Activated naive CD8-positive, alpha-beta T cell treated with anti-CD3 and anti-CD28 coated beads, Interleukin-2, amount 10 ng/mL, durations not matched to agents 7 days and 5 days (primary cell): ENCODE measurements around the gene ADAMTS7. TPM values are rescaled to one million over a fixed set of nuclear protein-coding genes. Genes with fewer than 3 reads are reported as not detected.
A peak's percentile ranks its signal among the peaks of the same experiment; 100 is the strongest.
"Not testable (repeated sequence)": the region's sequence is repeated elsewhere in the genome, so short reads cannot be mapped to it uniquely, and the experiment has no call there.

Experiments
- ATAC-seq: fragments of 150-1000 bp; cut with Tn5 transposase; one replicate; pipeline ENCODE4 v1.10.0; 2021; ENCODE audit warnings: low read depth, moderate library complexity
- POLR2A ChIA-PET: fragments of 350-600 bp; sonication (Branson Sonifier 250); formaldehyde crosslinking; loops from one replicate; lab custom pipeline; 2021; ENCODE audit warnings: antibody characterized with exemption; lab: Charles Lee
- DNase-seq: peaks from one replicate; pipeline ENCODE4 v3.0.0; 2021
- H3K27ac Mint-ChIP-seq: one replicate; pipeline ENCODE4 v1.8.0; 2022; ENCODE audit warnings: mild to moderate bottlenecking, mixed read lengths
- H3K27me3 Mint-ChIP-seq: one replicate; pipeline ENCODE4 v1.8.0; 2022; ENCODE audit warnings: mild to moderate bottlenecking, moderate library complexity, mixed read lengths
- H3K36me3 Mint-ChIP-seq: one replicate; pipeline ENCODE4 v1.8.0; 2021; ENCODE audit warnings: mild to moderate bottlenecking, mixed read lengths
- H3K4me1 Mint-ChIP-seq: one replicate; pipeline ENCODE4 v1.8.0; 2021; ENCODE audit warnings: mixed read lengths
- H3K4me3 Mint-ChIP-seq: one replicate; pipeline ENCODE4 v1.8.0; 2022; ENCODE audit warnings: mild to moderate bottlenecking, moderate library complexity, mixed read lengths
- H3K9me3 Mint-ChIP-seq: one replicate; pipeline ENCODE4 v1.8.0; 2021; ENCODE audit warnings: mixed read lengths
- total RNA-seq, 2 experiments: library from RNA; stranded (reverse); gene quantifications; one replicate each; pipeline ENCODE4 v1.2.3, GENCODE V29; 2021

ADAMTS7 gene
- total RNA-seq, 2 experiments from 2014 or later = 0.14 TPM; not detected in 1

- H3K36me3 Mint-ChIP-seq = no peaks in the 10 kb centered on the region
- ATAC-seq = peak; percentile 42
- H3K27ac Mint-ChIP-seq = no peak overlapping the region
- H3K9me3 Mint-ChIP-seq = no peaks in the 10 kb centered on the region
- DNase-seq = no peak
- H3K4me3 Mint-ChIP-seq = no peak overlapping the region
- peaks cover 4% of the 10 kb centered on the region for H3K4me1 Mint-ChIP-seq
- POLR2A ChIA-PET = no interaction called here
- no peaks in the 10 kb centered on the region for H3K27me3 Mint-ChIP-seq
These were observed 21.2 kb downstream of the ADAMTS7 start for GRCh38 chr15:78790027-78790426.

GRCh38 chr15:78789615-78790014 lies 21.6 kb downstream of the ADAMTS7 start:
- POLR2A ChIA-PET = no interaction called here
- Mint-ChIP-seq H3K36me3 (no peaks in the 10 kb centered on the region), H3K27me3 (peaks cover 4% of the 10 kb centered on the region), H3K4me3 (no peak overlapping the region), H3K27ac (no peak overlapping the region), H3K4me1 (peaks cover 4% of the 10 kb centered on the region), H3K9me3 (no peaks in the 10 kb centered on the region)
- ATAC-seq (no peak), DNase-seq (no peak)

GRCh38 chr15:78788016-78788660 lies 23.1 kb downstream of the ADAMTS7 start:
- ATAC-seq = no peak
- DNase-seq = no peak
- peaks cover 9% of the 10 kb centered on the region for H3K27me3 Mint-ChIP-seq
- no peak overlapping the region for H3K4me3 Mint-ChIP-seq
- POLR2A ChIA-PET = no interaction called here
- H3K36me3 Mint-ChIP-seq = no peaks in the 10 kb centered on the region
- no peak overlapping the region for H3K27ac Mint-ChIP-seq
- peaks cover 4% of the 10 kb centered on the region for H3K4me1 Mint-ChIP-seq
- H3K9me3 Mint-ChIP-seq = no peaks in the 10 kb centered on the region

GRCh38 chr15:78782402-78782801 lies 28.9 kb downstream of the ADAMTS7 start:
- H3K9me3 Mint-ChIP-seq, DNase-seq, H3K4me1 Mint-ChIP-seq, ATAC-seq, POLR2A ChIA-PET, H3K27ac Mint-ChIP-seq, H3K36me3 Mint-ChIP-seq, H3K4me3 Mint-ChIP-seq: not testable (repeated sequence)
- peaks cover 13% of the 10 kb centered on the region for H3K27me3 Mint-ChIP-seq

GRCh38 chr15:78781381-78781780 lies 29.9 kb downstream of the ADAMTS7 start:
- ATAC-seq, DNase-seq, H3K4me1 Mint-ChIP-seq, H3K27ac Mint-ChIP-seq, H3K4me3 Mint-ChIP-seq, H3K9me3 Mint-ChIP-seq, H3K36me3 Mint-ChIP-seq, POLR2A ChIA-PET: not testable (repeated sequence)
- peaks cover 13% of the 10 kb centered on the region for H3K27me3 Mint-ChIP-seq

GRCh38 chr15:78779975-78780374 lies 31.3 kb downstream of the ADAMTS7 start:
- not testable (repeated sequence) for H3K36me3 Mint-ChIP-seq, H3K9me3 Mint-ChIP-seq

GRCh38 chr15:78779176-78779785 lies 32.0 kb downstream of the ADAMTS7 start:
- DNase-seq, ATAC-seq, H3K27me3 Mint-ChIP-seq, H3K4me3 Mint-ChIP-seq, POLR2A ChIA-PET, H3K4me1 Mint-ChIP-seq, H3K27ac Mint-ChIP-seq, H3K36me3 Mint-ChIP-seq, H3K9me3 Mint-ChIP-seq: not testable (repeated sequence)

More at GRCh38 chr15:78779975-78780374, 31.3 kb downstream of the ADAMTS7 start:
- H3K4me3 Mint-ChIP-seq, ATAC-seq, H3K4me1 Mint-ChIP-seq, DNase-seq, POLR2A ChIA-PET, H3K27ac Mint-ChIP-seq: not testable (repeated sequence)
- peaks cover 13% of the 10 kb centered on the region for H3K27me3 Mint-ChIP-seq

GRCh38 chr15:78778422-78778821 lies 32.8 kb downstream of the ADAMTS7 start:
- no peak for ATAC-seq
- H3K9me3 Mint-ChIP-seq = no peaks in the 10 kb centered on the region
- no peak overlapping the region for H3K27ac Mint-ChIP-seq
- POLR2A ChIA-PET = no interaction called here
- H3K27me3 Mint-ChIP-seq = peaks cover 4% of the 10 kb centered on the region
- no peak for DNase-seq
- H3K4me3 Mint-ChIP-seq = no peak overlapping the region
- H3K36me3 Mint-ChIP-seq = no peaks in the 10 kb centered on the region
- H3K4me1 Mint-ChIP-seq = no peaks in the 10 kb centered on the region

GRCh38 chr15:78777953-78778345 lies 33.3 kb downstream of the ADAMTS7 start:
- H3K4me1 Mint-ChIP-seq, H3K27ac Mint-ChIP-seq, POLR2A ChIA-PET, H3K36me3 Mint-ChIP-seq, H3K9me3 Mint-ChIP-seq, ATAC-seq, H3K27me3 Mint-ChIP-seq, H3K4me3 Mint-ChIP-seq, DNase-seq: not testable (repeated sequence)

GRCh38 chr15:78777290-78777952 lies 33.8 kb downstream of the ADAMTS7 start:
- H3K4me1 Mint-ChIP-seq, H3K36me3 Mint-ChIP-seq, POLR2A ChIA-PET, H3K9me3 Mint-ChIP-seq, H3K27ac Mint-ChIP-seq, DNase-seq, H3K27me3 Mint-ChIP-seq, ATAC-seq, H3K4me3 Mint-ChIP-seq: not testable (repeated sequence)

- H3K4me3 Mint-ChIP-seq, H3K9me3 Mint-ChIP-seq, DNase-seq, POLR2A ChIA-PET, ATAC-seq, H3K27me3 Mint-ChIP-seq, H3K27ac Mint-ChIP-seq, H3K4me1 Mint-ChIP-seq, H3K36me3 Mint-ChIP-seq: not testable (repeated sequence)
These were observed 35.0 kb downstream of the ADAMTS7 start for GRCh38 chr15:78776046-78776925.

GRCh38 chr15:78775472-78775871 lies 35.8 kb downstream of the ADAMTS7 start:
- DNase-seq (no peak), ATAC-seq (no peak)
- H3K27me3 Mint-ChIP-seq = no peaks in the 10 kb centered on the region
- H3K36me3 Mint-ChIP-seq = no peaks in the 10 kb centered on the region
- no peaks in the 10 kb centered on the region for H3K4me1 Mint-ChIP-seq
- no peak overlapping the region for H3K27ac Mint-ChIP-seq
- POLR2A ChIA-PET = no interaction called here
- H3K9me3 Mint-ChIP-seq = no peaks in the 10 kb centered on the region
- H3K4me3 Mint-ChIP-seq = no peak overlapping the region

- H3K27ac Mint-ChIP-seq, ATAC-seq, DNase-seq, H3K4me3 Mint-ChIP-seq, H3K36me3 Mint-ChIP-seq, H3K27me3 Mint-ChIP-seq, POLR2A ChIA-PET, H3K9me3 Mint-ChIP-seq, H3K4me1 Mint-ChIP-seq: not testable (repeated sequence)
These were observed 36.7 kb downstream of the ADAMTS7 start for GRCh38 chr15:78774451-78774990.
